HEK293 (cell line): ENCODE measurements around the gene SMIM14.

ENCODE experiments used
- CTCF ChIA-PET: fragments of 350-600 bp; formaldehyde crosslinking; extraction: SDS; loops from one replicate; lab custom pipeline; 2021; ENCODE audit warnings: antibody characterized with exemption; lab: Yijun Ruan, JAX
- POLR2A ChIA-PET: fragments of 300-600 bp; formaldehyde crosslinking; extraction: SDS; loops from one replicate; lab custom pipeline; 2020; ENCODE audit warnings: antibody characterized with exemption, inconsistent platforms; lab: Yijun Ruan, JAX
- H3K27ac ChIP-seq: fragments of 200-500 bp; sonication (Bioruptor generic); 2 replicates; pipeline ENCODE4 v1.5.1; 2014; ENCODE audit warnings: low read depth, low read length, control low read depth, inconsistent platforms; ENCODE audit errors: extremely low read depth
- H3K36me3 ChIP-seq, 2 experiments: fragments of 200-500 bp in 1 of 2; sonication (Bioruptor generic) in 1 of 2; 1 replicate in 1 of 2; 2 replicates in 1 of 2; pipeline ENCODE4 v1.5.1; 2014 to 2017; ENCODE audit warnings: inconsistent platforms in 2 of 2, low read length in 2 of 2; ENCODE audit not compliant: control insufficient read depth in 2 of 2, insufficient read depth in 1 of 2
- H3K4me1 ChIP-seq: fragments of 200-500 bp; sonication (Bioruptor generic); 2 replicates; pipeline ENCODE4 v1.5.1; 2014; ENCODE audit warnings: mild to moderate bottlenecking, low read length, inconsistent platforms; ENCODE audit not compliant: control insufficient read depth, insufficient read depth
- H3K4me3 ChIP-seq: 2 replicates; pipeline ENCODE4 v1.5.1; 2011; ENCODE audit warnings: low read depth, mild to moderate bottlenecking, control low read depth, low read length, moderate library complexity
- H3K9me3 ChIP-seq: fragments of 200-500 bp; sonication (Bioruptor generic); 2 replicates; pipeline ENCODE4 v1.5.1; 2014; ENCODE audit warnings: low read depth, low read length, inconsistent platforms; ENCODE audit not compliant: control insufficient read depth, insufficient read depth
- FEZF1 ChIP-seq: fragments of 450-650 bp; formaldehyde crosslinking; IDR thresholded peaks from 2 replicates; pipeline ENCODE4 v1.5.1; 2016; ENCODE audit warnings: missing biosample characterization, missing genetic modification characterization
- GLI2 ChIP-seq: fragments of 450-650 bp; formaldehyde crosslinking; IDR thresholded peaks from 2 replicates; pipeline ENCODE4; 2017; ENCODE audit warnings: missing biosample characterization, missing genetic modification characterization, low read depth, borderline replicate concordance
- OSR2 ChIP-seq: fragments of 450-650 bp; formaldehyde crosslinking; IDR thresholded peaks from 2 replicates; pipeline ENCODE4 v1.5.1; 2016; ENCODE audit warnings: missing biosample characterization, missing genetic modification characterization
- SP2 ChIP-seq: fragments of 450-650 bp; formaldehyde crosslinking; IDR thresholded peaks from 2 replicates; pipeline ENCODE4 v1.5.1; 2016; ENCODE audit warnings: missing biosample characterization, missing genetic modification characterization
- SP7 ChIP-seq: fragments of 450-650 bp; formaldehyde crosslinking; IDR thresholded peaks from 2 replicates; pipeline ENCODE4 v1.5.1; 2016; ENCODE audit warnings: missing biosample characterization, missing genetic modification characterization
- TCF7L2 ChIP-seq: IDR thresholded peaks from 2 replicates; pipeline ENCODE4 v1.6.1; 2011; ENCODE audit warnings: low read depth, mild to moderate bottlenecking, inconsistent platforms, low read length, moderate library complexity, borderline replicate concordance
- TRIM28 ChIP-seq: IDR thresholded peaks from 2 replicates; pipeline ENCODE4 v1.6.1; 2011; ENCODE audit warnings: low read length, control low read depth, borderline replicate concordance
- ZBTB17 ChIP-seq: fragments of 450-650 bp; formaldehyde crosslinking; IDR thresholded peaks from 2 replicates; pipeline ENCODE4 v1.5.1; 2016; ENCODE audit warnings: missing biosample characterization, missing genetic modification characterization
- ZEB2 ChIP-seq: fragments of 450-650 bp; formaldehyde crosslinking; IDR thresholded peaks from 2 replicates; pipeline ENCODE4 v1.5.1; 2016; ENCODE audit warnings: missing biosample characterization, missing genetic modification characterization
- ZFP3 ChIP-seq: fragments of 450-650 bp; formaldehyde crosslinking; IDR thresholded peaks from 2 replicates; pipeline ENCODE4 v1.5.1; 2016; ENCODE audit warnings: low read depth, missing biosample characterization, missing genetic modification characterization
- ZNF169 ChIP-seq: fragments of 450-650 bp; formaldehyde crosslinking; IDR thresholded peaks from 2 replicates; pipeline ENCODE4 v1.5.1; 2016; ENCODE audit warnings: missing biosample characterization, missing genetic modification characterization
- ZNF2 ChIP-seq: fragments of 450-650 bp; formaldehyde crosslinking; IDR thresholded peaks from 2 replicates; pipeline ENCODE4 v1.5.1; 2016; ENCODE audit warnings: missing biosample characterization, missing genetic modification characterization
- ZNF366 ChIP-seq: fragments of 450-650 bp; formaldehyde crosslinking; conservative IDR thresholded peaks from 2 replicates; pipeline ENCODE4 v1.5.1; 2016; ENCODE audit warnings: missing biosample characterization, missing genetic modification characterization
- ZNF843 ChIP-seq: fragments of 450-650 bp; formaldehyde crosslinking; IDR thresholded peaks from 2 replicates; pipeline ENCODE4 v1.5.1; 2016; ENCODE audit warnings: missing biosample characterization, missing genetic modification characterization
- TF ChIP-seq, protein P1 (sequence below): fragments of 450-650 bp; formaldehyde crosslinking; IDR thresholded peaks from 2 replicates; pipeline ENCODE4 v1.5.1; 2016; ENCODE audit warnings: missing biosample characterization, missing genetic modification characterization
- TF ChIP-seq, protein P2 (sequence below): fragments of 450-650 bp; formaldehyde crosslinking; IDR thresholded peaks from 2 replicates; pipeline ENCODE4 v1.5.1; 2016; ENCODE audit warnings: missing biosample characterization, missing genetic modification characterization
- TF ChIP-seq, protein P3 (sequence below): fragments of 450-650 bp; formaldehyde crosslinking; IDR thresholded peaks from 2 replicates; pipeline ENCODE4 v1.5.1; 2017; ENCODE audit warnings: missing biosample characterization, missing genetic modification characterization
- TF ChIP-seq, protein P4 (sequence below): fragments of 450-650 bp; formaldehyde crosslinking; IDR thresholded peaks from 2 replicates; pipeline ENCODE4 v1.5.1; 2017; ENCODE audit warnings: missing biosample characterization, missing genetic modification characterization
- TF ChIP-seq, protein P5 (sequence below): fragments of 450-650 bp; formaldehyde crosslinking; IDR thresholded peaks from 2 replicates; pipeline ENCODE4 v1.5.1; 2016; ENCODE audit warnings: missing biosample characterization, missing genetic modification characterization, low read depth
- TF ChIP-seq, protein P6 (sequence below): fragments of 450-650 bp; formaldehyde crosslinking; IDR thresholded peaks from 2 replicates; pipeline ENCODE4 v1.5.1; 2017; ENCODE audit warnings: missing biosample characterization, missing genetic modification characterization

SMIM14 gene

DNA sequence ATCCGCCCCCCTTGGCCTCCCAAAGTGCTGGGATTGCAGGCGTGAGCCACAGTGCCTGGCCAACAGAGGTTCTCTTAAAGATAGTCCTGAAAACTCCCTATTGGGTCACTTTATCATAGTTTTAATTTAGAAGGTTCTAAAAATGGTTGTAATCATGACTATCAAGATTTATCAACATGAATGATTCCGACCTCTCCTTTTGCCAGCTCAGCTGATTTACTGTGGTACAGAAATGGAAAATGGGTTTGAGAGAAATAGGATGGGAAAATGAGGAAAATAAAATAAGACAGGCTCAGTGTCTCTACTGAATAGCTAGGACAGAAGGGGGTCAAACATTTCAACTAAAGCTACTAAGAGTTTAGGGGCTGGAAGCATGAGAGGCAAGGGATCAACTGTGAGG is 83.2 kb downstream of the SMIM14 start (continued):
- TF ChIP-seq, protein P1, sequence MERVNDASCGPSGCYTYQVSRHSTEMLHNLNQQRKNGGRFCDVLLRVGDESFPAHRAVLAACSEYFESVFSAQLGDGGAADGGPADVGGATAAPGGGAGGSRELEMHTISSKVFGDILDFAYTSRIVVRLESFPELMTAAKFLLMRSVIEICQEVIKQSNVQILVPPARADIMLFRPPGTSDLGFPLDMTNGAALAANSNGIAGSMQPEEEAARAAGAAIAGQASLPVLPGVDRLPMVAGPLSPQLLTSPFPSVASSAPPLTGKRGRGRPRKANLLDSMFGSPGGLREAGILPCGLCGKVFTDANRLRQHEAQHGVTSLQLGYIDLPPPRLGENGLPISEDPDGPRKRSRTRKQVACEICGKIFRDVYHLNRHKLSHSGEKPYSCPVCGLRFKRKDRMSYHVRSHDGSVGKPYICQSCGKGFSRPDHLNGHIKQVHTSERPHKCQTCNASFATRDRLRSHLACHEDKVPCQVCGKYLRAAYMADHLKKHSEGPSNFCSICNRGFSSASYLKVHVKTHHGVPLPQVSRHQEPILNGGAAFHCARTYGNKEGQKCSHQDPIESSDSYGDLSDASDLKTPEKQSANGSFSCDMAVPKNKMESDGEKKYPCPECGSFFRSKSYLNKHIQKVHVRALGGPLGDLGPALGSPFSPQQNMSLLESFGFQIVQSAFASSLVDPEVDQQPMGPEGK (tag by site-specific recombination), result no peak

DNA sequence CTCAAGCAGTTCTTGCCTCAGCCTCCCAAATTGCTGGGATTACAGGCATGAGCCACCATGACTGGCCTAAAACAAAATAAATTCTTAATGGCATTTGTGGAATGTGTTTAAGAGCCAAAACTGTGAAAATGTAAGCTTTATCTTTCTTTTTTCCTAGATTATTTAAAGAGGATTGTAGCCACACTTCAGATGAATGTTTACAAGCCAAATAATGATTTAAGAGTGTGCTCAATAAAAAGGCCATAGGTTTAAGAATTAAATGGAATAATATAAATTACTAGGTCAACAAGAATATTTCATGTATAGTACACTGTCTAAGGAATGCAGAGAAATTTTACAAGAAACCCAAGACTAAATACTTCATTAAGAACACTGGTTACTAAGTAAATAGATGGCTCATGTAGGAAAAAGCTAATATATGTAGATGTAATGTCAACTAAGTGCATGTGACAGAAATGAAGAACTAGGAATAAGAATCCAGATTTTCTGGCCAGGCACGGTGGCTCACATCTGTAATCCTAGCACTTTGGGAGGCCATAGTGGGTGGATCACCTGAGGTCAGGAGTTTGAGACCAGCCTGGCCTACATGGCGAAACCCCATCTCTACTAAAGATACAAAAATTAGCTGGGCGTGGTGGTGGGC is 90.1 kb downstream of the SMIM14 start:
- ChIA-PET POLR2A (no interaction called here), CTCF (no interaction called here)
- H3K27ac ChIP-seq, result no peak overlapping the region
- no peaks in the 10 kb centered on the region for H3K9me3 ChIP-seq
- no peak overlapping the region for H3K4me3 ChIP-seq
- 0 out of 2 replicates have a peak, but pooled peaks cover 3% of the 10 kb centered on the region for H3K4me1 ChIP-seq
- H3K36me3 ChIP-seq, result no peaks in the 10 kb centered on the region
- TF ChIP-seq SP2, result no peak
- TF ChIP-seq ZFP3 (tag by site-specific recombination), result no peak
- no peak for TF ChIP-seq ZNF169
- TF ChIP-seq, protein P2, sequence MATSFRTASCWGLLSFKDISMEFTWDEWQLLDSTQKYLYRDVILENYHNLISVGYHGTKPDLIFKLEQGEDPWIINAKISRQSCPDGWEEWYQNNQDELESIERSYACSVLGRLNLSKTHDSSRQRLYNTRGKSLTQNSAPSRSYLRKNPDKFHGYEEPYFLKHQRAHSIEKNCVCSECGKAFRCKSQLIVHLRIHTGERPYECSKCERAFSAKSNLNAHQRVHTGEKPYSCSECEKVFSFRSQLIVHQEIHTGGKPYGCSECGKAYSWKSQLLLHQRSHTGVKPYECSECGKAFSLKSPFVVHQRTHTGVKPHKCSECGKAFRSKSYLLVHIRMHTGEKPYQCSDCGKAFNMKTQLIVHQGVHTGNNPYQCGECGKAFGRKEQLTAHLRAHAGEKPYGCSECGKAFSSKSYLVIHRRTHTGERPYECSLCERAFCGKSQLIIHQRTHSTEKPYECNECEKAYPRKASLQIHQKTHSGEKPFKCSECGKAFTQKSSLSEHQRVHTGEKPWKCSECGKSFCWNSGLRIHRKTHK, result no peak
- no peak for TF ChIP-seq TRIM28
- TF ChIP-seq GLI2 (tag by site-specific recombination), result no peak

DNA sequence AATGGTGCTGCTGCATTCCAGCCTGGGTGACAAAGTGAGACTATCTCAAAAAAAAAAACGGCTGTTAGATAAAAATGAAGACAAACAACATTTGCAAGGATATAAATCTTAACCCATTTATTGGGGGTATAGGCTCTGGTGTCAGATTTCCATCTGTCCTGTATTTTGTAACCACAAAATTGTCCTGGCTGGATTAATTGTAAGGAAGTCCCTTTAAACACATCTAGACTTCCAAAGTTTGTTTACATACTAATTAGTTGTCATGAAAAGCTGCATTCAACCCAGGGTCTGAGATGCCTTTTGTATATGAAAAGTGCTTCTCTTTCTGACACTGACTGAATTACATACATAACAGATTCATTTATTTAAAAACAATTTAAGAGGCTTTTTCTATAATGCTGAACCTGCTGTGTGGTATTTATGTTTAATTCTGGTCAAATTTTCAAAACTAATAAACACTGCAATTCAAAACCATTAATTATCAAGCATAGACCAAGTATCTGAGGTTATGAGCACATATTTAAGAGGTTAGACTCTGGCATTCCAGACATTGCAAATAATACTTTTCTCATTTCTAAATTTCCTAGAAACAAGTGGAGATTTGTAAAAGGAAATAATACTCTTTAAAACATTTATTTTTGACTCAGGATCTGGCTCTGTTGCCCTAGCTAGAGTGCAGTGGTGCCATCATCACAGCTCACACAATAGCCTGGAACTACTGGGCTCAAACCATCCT is 93.9 kb downstream of the SMIM14 start:
- Histone ChIP-seq H3K4me3 (no peak overlapping the region), H3K4me1 (0 out of 2 replicates have a peak, but pooled peaks cover 8% of the 10 kb centered on the region), H3K9me3 (no peaks in the 10 kb centered on the region), H3K36me3 (no peaks in the 10 kb centered on the region), H3K27ac (no peak overlapping the region)
- ChIA-PET CTCF (interaction anchor here (0.6 kb wide), 1 partner anchor 430 kb away, joined by 4 read pairs; no protein-coding TSS in a partner anchor), POLR2A (no interaction called here)
- TF ChIP-seq, protein P3, sequence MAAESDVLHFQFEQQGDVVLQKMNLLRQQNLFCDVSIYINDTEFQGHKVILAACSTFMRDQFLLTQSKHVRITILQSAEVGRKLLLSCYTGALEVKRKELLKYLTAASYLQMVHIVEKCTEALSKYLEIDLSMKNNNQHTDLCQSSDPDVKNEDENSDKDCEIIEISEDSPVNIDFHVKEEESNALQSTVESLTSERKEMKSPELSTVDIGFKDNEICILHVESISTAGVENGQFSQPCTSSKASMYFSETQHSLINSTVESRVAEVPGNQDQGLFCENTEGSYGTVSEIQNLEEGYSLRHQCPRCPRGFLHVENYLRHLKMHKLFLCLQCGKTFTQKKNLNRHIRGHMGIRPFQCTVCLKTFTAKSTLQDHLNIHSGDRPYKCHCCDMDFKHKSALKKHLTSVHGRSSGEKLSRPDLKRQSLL (tag by site-specific recombination), result no peak
- peak; percentile 48; the same call in 1 of the 2 replicates for TF ChIP-seq ZNF843 (tag by site-specific recombination)
- TF ChIP-seq, protein P4, sequence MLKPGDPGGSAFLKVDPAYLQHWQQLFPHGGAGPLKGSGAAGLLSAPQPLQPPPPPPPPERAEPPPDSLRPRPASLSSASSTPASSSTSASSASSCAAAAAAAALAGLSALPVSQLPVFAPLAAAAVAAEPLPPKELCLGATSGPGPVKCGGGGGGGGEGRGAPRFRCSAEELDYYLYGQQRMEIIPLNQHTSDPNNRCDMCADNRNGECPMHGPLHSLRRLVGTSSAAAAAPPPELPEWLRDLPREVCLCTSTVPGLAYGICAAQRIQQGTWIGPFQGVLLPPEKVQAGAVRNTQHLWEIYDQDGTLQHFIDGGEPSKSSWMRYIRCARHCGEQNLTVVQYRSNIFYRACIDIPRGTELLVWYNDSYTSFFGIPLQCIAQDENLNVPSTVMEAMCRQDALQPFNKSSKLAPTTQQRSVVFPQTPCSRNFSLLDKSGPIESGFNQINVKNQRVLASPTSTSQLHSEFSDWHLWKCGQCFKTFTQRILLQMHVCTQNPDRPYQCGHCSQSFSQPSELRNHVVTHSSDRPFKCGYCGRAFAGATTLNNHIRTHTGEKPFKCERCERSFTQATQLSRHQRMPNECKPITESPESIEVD (tag by site-specific recombination), result peak; percentile 82
- no peak for TF ChIP-seq ZBTB17 (tag by site-specific recombination)
- peak; percentile 65 for TF ChIP-seq OSR2
- TF ChIP-seq TCF7L2, result no peak
- peak; percentile 59 for TF ChIP-seq ZEB2 (tag by site-specific recombination)
- TF ChIP-seq, protein P5, sequence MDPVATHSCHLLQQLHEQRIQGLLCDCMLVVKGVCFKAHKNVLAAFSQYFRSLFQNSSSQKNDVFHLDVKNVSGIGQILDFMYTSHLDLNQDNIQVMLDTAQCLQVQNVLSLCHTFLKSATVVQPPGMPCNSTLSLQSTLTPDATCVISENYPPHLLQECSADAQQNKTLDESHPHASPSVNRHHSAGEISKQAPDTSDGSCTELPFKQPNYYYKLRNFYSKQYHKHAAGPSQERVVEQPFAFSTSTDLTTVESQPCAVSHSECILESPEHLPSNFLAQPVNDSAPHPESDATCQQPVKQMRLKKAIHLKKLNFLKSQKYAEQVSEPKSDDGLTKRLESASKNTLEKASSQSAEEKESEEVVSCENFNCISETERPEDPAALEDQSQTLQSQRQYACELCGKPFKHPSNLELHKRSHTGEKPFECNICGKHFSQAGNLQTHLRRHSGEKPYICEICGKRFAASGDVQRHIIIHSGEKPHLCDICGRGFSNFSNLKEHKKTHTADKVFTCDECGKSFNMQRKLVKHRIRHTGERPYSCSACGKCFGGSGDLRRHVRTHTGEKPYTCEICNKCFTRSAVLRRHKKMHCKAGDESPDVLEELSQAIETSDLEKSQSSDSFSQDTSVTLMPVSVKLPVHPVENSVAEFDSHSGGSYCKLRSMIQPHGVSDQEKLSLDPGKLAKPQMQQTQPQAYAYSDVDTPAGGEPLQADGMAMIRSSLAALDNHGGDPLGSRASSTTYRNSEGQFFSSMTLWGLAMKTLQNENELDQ (tag by site-specific recombination), result no peak
- peak; percentile 90 for TF ChIP-seq FEZF1 (tag by site-specific recombination)
- TF ChIP-seq ZNF366 (tag by site-specific recombination), result peak; percentile 49; the same call in 1 of the 2 replicates
- TF ChIP-seq, protein P6, sequence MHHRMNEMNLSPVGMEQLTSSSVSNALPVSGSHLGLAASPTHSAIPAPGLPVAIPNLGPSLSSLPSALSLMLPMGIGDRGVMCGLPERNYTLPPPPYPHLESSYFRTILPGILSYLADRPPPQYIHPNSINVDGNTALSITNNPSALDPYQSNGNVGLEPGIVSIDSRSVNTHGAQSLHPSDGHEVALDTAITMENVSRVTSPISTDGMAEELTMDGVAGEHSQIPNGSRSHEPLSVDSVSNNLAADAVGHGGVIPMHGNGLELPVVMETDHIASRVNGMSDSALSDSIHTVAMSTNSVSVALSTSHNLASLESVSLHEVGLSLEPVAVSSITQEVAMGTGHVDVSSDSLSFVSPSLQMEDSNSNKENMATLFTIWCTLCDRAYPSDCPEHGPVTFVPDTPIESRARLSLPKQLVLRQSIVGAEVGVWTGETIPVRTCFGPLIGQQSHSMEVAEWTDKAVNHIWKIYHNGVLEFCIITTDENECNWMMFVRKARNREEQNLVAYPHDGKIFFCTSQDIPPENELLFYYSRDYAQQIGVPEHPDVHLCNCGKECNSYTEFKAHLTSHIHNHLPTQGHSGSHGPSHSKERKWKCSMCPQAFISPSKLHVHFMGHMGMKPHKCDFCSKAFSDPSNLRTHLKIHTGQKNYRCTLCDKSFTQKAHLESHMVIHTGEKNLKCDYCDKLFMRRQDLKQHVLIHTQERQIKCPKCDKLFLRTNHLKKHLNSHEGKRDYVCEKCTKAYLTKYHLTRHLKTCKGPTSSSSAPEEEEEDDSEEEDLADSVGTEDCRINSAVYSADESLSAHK (tag by site-specific recombination), result 0 out of 2 replicates have a peak, but pooled peaks have one; percentile 25
- peak; percentile 91 for TF ChIP-seq SP7 (tag by site-specific recombination)
- no peak for TF ChIP-seq ZNF2 (tag by site-specific recombination)
